ENCODE measurements around the gene KCNAB2. TPM values are rescaled to one million over a fixed set of nuclear protein-coding genes. Genes with fewer than 3 reads are reported as not detected.

KCNAB2 gene
- total RNA-seq, 6 experiments from 2014 or later: 8.0 to 12.6 (median 10.7) TPM

DNA sequence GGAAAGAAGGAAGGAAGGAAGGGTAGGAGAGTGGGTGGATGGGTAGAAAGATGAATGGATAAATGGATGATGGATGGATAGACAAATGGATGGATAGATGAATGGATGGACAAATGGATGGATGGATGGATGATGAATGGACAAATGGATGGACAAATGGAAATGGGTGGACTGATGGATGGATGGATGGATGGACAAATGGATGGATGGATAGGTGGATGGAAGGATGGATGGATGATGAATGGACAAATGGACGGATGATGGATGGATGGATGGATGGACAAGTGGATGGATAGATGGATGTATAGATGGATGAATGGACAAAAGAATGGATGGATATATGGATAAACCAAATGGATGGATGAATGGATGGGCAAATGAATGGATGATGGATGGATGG, 103.9 kb downstream of the KCNAB2 start:
- Mint-ChIP-seq H3K9me3 (no peaks in the 10 kb centered on the region), H3K27me3 (ENCODE audit: insufficient read depth) (peaks cover 33% of the 10 kb centered on the region), H3K4me1 (ENCODE audit: low read depth) (no peaks in the 10 kb centered on the region), H3K36me3 (ENCODE audit: low read depth) (no peaks in the 10 kb centered on the region), H3K4me3 (no peak overlapping the region), H3K27ac (no peak overlapping the region)
- TF ChIP-seq, protein P1, sequence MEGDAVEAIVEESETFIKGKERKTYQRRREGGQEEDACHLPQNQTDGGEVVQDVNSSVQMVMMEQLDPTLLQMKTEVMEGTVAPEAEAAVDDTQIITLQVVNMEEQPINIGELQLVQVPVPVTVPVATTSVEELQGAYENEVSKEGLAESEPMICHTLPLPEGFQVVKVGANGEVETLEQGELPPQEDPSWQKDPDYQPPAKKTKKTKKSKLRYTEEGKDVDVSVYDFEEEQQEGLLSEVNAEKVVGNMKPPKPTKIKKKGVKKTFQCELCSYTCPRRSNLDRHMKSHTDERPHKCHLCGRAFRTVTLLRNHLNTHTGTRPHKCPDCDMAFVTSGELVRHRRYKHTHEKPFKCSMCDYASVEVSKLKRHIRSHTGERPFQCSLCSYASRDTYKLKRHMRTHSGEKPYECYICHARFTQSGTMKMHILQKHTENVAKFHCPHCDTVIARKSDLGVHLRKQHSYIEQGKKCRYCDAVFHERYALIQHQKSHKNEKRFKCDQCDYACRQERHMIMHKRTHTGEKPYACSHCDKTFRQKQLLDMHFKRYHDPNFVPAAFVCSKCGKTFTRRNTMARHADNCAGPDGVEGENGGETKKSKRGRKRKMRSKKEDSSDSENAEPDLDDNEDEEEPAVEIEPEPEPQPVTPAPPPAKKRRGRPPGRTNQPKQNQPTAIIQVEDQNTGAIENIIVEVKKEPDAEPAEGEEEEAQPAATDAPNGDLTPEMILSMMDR (IDR thresholded peaks at IDR 0.05): no peak
- no peak for DNase-seq

DNA sequence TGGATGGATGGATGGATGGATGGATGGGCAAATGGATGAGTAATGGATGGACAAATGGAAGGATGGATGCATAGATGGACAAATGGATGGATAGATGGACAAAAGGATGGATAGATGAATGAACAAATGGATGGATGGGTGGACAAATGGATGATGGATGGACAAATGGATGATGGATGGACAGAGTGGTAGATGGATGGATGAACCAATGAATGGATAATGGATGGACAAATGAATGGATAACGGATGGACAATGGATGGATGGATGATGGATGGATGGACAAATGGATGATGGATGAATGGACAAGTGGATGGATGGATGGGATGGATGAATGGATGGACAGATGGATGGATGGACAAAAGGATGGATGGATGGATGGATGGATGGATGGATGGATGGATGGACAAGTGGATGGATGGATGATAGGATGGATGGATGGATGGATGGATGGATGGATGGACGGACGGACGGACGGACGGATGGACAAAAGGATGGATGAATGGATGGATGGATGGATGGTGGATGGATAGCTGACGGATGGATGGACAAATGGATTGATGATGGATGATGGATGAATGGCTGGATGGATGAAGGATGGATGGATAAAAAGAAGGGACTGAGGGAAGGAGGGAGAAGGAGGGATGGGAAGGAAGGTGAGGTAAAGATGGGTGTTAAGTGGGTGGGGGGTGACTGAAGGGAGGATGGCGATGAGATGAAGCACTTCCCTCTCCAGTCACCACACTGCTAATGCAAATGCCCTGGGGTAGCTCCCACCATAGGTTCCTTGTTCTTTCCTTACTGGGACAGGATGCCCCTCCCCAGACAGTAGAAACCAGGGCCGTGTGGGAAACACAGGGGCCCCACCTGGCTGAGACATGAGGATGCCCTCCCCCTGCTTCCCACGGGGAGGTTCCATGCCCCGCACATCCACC, 104.6 kb downstream of the KCNAB2 start:
- H3K9me3 Mint-ChIP-seq: no peaks in the 10 kb centered on the region
- H3K4me3 Mint-ChIP-seq: no peak overlapping the region
- no peaks in the 10 kb centered on the region for H3K36me3 Mint-ChIP-seq (ENCODE audit: low read depth)
- TF ChIP-seq, protein P1 (IDR thresholded peaks at IDR 0.05): no peak
- H3K27me3 Mint-ChIP-seq (ENCODE audit: insufficient read depth): peaks cover 33% of the 10 kb centered on the region
- DNase-seq: no peak
- no peaks in the 10 kb centered on the region for H3K4me1 Mint-ChIP-seq (ENCODE audit: low read depth)
- H3K27ac Mint-ChIP-seq: no peak overlapping the region

Other genes with a start within 250 kb of the KCNAB2 start
- 1 to 10 TPM; 5.0 to 6.8 (median 6.0) TPM for gene NPHP4, start 53.5 kb upstream of the KCNAB2 start, total RNA-seq (2021; fragmentation: NEBNext Ultra II Directional; extraction: Animal tissue kit (Norgen Biotek cat#: 25700))
- gene CHD5, start 134.4 kb downstream of the KCNAB2 start, total RNA-seq (2021; fragmentation: NEBNext Ultra II Directional; extraction: Animal tissue kit (Norgen Biotek cat#: 25700)): under 1 TPM in 4 of 6 experiments, not detected in 2; 0.05 to 0.36 (median 0.16) TPM
- 100 to 1,000 TPM; 233 to 341 (median 324) TPM for gene RPL22, start 153.7 kb downstream of the KCNAB2 start, total RNA-seq (2021; fragmentation: NEBNext Ultra II Directional; extraction: Animal tissue kit (Norgen Biotek cat#: 25700))
- gene RNF207, start 160.2 kb downstream of the KCNAB2 start, total RNA-seq (2021; fragmentation: NEBNext Ultra II Directional; extraction: Animal tissue kit (Norgen Biotek cat#: 25700)): 1 to 10 TPM; 2.0 to 5.2 (median 2.9) TPM
- 100 to 1,000 TPM in 2 of 6 experiments, 10 to 100 TPM in 4; 89.8 to 116 (median 96.0) TPM for gene ICMT, start 190.1 kb downstream of the KCNAB2 start, total RNA-seq (2021; fragmentation: NEBNext Ultra II Directional; extraction: Animal tissue kit (Norgen Biotek cat#: 25700))
- not detected for gene HES3, start 198.3 kb downstream of the KCNAB2 start, total RNA-seq (2021; fragmentation: NEBNext Ultra II Directional; extraction: Animal tissue kit (Norgen Biotek cat#: 25700))
- 1 to 10 TPM; 6.0 to 7.9 (median 7.2) TPM for gene GPR153, start 215.2 kb downstream of the KCNAB2 start, total RNA-seq (2021; fragmentation: NEBNext Ultra II Directional; extraction: Animal tissue kit (Norgen Biotek cat#: 25700))